ENCODE results near the gene POLE.

DNA sequence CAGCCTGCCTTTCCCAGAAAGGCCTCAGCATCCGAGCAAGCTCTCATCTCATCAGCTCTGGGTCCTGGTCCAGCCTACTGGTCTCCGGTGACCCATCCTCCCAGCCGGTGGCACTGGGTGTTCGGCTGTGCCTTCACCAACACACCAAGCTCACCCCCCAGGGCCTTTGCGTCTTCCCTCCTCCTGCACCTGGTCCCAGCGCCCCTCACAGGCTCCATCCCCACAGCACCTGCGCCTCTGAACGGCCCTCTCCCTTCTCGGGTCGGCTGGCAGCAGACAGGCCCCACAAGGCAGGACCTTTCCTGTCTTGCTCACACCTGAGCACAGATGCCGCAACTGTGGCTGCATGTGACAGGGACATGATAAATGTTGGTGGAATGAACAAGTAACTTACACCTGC, 55.5 kb downstream of the POLE start:
- TF ChIP-seq, protein P1, sequence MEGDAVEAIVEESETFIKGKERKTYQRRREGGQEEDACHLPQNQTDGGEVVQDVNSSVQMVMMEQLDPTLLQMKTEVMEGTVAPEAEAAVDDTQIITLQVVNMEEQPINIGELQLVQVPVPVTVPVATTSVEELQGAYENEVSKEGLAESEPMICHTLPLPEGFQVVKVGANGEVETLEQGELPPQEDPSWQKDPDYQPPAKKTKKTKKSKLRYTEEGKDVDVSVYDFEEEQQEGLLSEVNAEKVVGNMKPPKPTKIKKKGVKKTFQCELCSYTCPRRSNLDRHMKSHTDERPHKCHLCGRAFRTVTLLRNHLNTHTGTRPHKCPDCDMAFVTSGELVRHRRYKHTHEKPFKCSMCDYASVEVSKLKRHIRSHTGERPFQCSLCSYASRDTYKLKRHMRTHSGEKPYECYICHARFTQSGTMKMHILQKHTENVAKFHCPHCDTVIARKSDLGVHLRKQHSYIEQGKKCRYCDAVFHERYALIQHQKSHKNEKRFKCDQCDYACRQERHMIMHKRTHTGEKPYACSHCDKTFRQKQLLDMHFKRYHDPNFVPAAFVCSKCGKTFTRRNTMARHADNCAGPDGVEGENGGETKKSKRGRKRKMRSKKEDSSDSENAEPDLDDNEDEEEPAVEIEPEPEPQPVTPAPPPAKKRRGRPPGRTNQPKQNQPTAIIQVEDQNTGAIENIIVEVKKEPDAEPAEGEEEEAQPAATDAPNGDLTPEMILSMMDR (conservative IDR thresholded peaks at IDR 0.05; ENCODE audit: low read length): no peak
- TF ChIP-seq EZH2phosphoT487 (IDR thresholded peaks at IDR 0.05; ENCODE audit: borderline replicate concordance, low read depth, low read length): no peak
